ENCODE data around the gene BTBD2.
A peak's percentile ranks its signal among the peaks of the same experiment; 100 is the strongest.

- TF ChIP-seq, protein P1, sequence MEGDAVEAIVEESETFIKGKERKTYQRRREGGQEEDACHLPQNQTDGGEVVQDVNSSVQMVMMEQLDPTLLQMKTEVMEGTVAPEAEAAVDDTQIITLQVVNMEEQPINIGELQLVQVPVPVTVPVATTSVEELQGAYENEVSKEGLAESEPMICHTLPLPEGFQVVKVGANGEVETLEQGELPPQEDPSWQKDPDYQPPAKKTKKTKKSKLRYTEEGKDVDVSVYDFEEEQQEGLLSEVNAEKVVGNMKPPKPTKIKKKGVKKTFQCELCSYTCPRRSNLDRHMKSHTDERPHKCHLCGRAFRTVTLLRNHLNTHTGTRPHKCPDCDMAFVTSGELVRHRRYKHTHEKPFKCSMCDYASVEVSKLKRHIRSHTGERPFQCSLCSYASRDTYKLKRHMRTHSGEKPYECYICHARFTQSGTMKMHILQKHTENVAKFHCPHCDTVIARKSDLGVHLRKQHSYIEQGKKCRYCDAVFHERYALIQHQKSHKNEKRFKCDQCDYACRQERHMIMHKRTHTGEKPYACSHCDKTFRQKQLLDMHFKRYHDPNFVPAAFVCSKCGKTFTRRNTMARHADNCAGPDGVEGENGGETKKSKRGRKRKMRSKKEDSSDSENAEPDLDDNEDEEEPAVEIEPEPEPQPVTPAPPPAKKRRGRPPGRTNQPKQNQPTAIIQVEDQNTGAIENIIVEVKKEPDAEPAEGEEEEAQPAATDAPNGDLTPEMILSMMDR (IDR thresholded peaks at IDR 0.05): no peak
- peak; percentile 85 for TF ChIP-seq POLR2A (IDR thresholded peaks at IDR 0.05)
These were observed 34.3 kb upstream of the BTBD2 start for GRCh38 chr19:2049741-2050348.
